Measurements from ENCODE around the gene HCST. TPM values are rescaled to one million over a fixed set of nuclear protein-coding genes. Genes with fewer than 3 reads are reported as not detected.
A peak's percentile ranks its signal among the peaks of the same experiment; 100 is the strongest.

HCST gene
- total and polyA plus RNA-seq, 2 of the 13 experiments (the other 11 are each of a cell fraction or from before 2014, with no cell fraction given), result 0.24 to 1.2 TPM

GRCh38 chr19:35931161-35931873 is 29.0 kb downstream of the HCST start (continued):
- TF ChIP-seq RERE (CRISPR knock-in tag; IDR thresholded peaks at IDR 0.05; ENCODE audit: low read depth) (0 out of 2 replicates have a peak, but pooled peaks have one; percentile 47), TERF1 (CRISPR knock-in tag; IDR thresholded peaks at IDR 0.05) (no peak), ZNF549 (CRISPR knock-in tag; IDR thresholded peaks at IDR 0.05) (no peak), YEATS2 (CRISPR knock-in tag; IDR thresholded peaks at IDR 0.05; ENCODE audit: borderline replicate concordance) (peak; percentile 97), TRIM24 (CRISPR knock-in tag; IDR thresholded peaks at IDR 0.05) (no peak), SNRNP70 (IDR thresholded peaks at IDR 0.05; ENCODE audit: low read depth, low read length) (no peak), USF2 (IDR thresholded peaks at IDR 0.05; ENCODE audit: low read depth, low read length) (peak; percentile 53), USF2 (CRISPR knock-in tag; IDR thresholded peaks at IDR 0.05; ENCODE audit: borderline replicate concordance) (peak; percentile 68), ZBTB43 (CRISPR knock-in tag; conservative IDR thresholded peaks at IDR 0.05) (no peak), EEA1 (CRISPR knock-in tag; IDR thresholded peaks at IDR 0.05; ENCODE audit: borderline replicate concordance) (no peak), ZSCAN30 (CRISPR knock-in tag; IDR thresholded peaks at IDR 0.05) (no peak), ZNF136 (CRISPR knock-in tag; IDR thresholded peaks at IDR 0.05; ENCODE audit: low read depth) (no peak), CSRNP1 (CRISPR knock-in tag; IDR thresholded peaks at IDR 0.05) (0 out of 2 replicates have a peak, but pooled peaks have one; percentile 44), NCOR1 (IDR thresholded peaks at IDR 0.05; ENCODE audit: borderline replicate concordance, low read length) (peak; percentile 18; the same call in 1 of the 2 replicates)
